ENCODE data around the gene LRRN2.

Gene LRRN2

DNA sequence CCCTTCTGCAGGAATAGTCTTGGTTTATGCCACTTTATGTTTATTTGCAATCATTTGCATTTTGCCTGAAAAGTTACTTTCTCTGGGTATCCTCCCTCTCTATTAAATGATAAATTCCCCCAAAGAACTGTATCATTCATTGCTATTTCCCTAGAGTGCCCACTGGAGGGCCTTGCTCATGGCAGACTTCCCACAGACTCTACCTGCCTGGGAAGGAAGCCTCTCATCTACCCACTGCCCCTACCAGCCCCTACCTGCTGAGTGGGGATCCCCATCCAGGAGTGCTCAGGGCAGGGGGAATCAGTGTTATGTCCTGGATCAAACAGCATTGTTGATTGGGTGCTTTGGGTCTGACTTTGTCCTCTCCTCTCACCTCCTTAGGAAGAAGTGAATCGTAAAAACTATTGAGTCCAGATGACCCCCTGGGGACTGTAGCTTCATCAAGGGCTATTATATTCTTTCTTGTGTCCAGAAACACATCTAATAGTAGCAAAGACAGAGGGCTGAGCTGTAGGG is 6.8 kb upstream of the LRRN2 start:
- DNase-seq (ENCODE audit: low spot score), result peak; percentile 62

GRCh38 chr1:204691328-204691730 is 5.8 kb upstream of the LRRN2 start:
- DNase-seq (ENCODE audit: low spot score), result peak; percentile 84

GRCh38 chr1:204688776-204689175 is 3.2 kb upstream of the LRRN2 start:
- no peak for DNase-seq (ENCODE audit: low spot score)

GRCh38 chr1:204688007-204688406 is 2.5 kb upstream of the LRRN2 start:
- DNase-seq (ENCODE audit: low spot score), result no peak

DNA sequence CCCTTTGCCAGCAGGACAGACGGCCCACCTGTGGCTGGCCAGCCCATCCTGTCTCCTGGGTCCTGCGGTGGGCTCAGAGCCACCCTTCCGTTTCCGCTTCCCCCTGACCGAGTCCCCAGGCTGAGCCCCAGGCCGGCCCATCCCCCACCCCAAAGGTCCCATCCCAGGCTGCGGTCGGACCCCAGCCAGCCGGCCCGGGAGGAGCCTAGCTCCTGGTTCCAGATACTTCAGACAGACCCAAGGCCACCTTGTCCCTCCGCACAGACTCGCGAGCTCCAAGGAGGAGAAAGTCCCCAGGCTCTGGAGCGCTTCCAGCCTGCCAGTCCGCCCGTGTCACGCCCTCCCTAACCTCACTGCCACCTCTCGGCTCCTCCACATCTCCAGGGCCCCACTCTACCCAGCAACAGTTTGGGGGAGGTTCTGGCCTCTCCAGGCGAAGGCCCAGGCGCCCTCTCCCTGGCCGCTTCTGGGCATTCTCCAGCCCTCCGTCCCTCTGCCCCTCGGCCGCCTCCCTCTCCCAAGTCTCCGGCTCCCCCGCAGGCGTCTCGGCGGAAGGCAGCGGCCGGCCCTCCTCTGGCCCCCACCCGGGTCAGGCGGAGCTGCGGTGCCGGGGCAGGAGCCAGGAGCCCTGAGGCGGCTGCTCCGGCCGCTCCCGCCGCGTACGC is 835 bp downstream of the LRRN2 start:
- peak; percentile 57 for DNase-seq (ENCODE audit: low spot score)

- DNase-seq (ENCODE audit: low spot score), result no peak
Measured at GRCh38 chr1:204684206-204684570, 1.4 kb downstream of the LRRN2 start.

- no peak for DNase-seq (ENCODE audit: low spot score)
Measured at GRCh38 chr1:204683284-204684205, 2.0 kb downstream of the LRRN2 start.

DNA sequence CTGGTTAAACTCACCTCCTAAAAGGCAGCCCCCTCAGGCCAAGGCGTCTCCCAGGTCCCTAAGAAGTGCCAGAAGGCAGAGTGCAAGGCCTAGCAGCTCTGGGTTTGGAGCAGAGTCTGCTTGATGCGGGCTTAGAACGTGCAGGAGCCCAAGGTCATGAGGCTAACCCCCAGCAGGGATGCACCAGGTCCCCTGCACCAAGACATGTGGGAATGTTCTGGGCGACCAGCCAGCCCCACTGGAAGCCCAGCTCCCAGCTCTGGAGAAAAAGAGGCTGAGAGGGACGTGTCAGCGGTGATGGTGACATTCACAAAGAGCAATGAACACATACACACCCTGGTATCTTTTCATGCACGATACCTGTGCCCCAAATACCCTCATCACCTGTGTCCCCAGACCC is 5.1 kb downstream of the LRRN2 start:
- DNase-seq (ENCODE audit: low spot score), result no peak

GRCh38 chr1:204680051-204680450 is 5.5 kb downstream of the LRRN2 start:
- no peak for DNase-seq (ENCODE audit: low spot score)

- DNase-seq (ENCODE audit: low spot score), result no peak
Measured at GRCh38 chr1:204678721-204679475, 6.6 kb downstream of the LRRN2 start.

DNA sequence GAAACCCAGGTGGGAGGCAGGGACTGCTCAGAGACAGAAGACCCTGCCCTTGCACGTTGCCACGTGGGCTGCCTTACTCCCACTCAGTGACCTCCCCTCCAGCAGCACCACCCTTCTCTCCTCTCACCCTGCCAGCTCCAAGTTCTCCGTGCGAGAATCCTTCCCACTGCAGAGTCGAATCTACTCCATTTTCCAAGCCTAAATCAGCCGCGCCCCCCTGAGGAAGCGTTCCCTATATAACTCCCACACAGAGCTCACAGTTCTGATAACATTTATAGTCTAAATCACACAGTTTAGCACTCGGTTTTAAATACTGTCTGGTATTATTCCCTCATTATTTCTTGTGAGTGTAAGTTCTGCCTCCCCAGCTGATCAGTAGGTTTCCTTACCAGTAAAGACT is 7.7 kb downstream of the LRRN2 start:
- no peak for DNase-seq (ENCODE audit: low spot score)

- no peak for DNase-seq (ENCODE audit: low spot score)
Measured at GRCh38 chr1:204676043-204676442, 9.5 kb downstream of the LRRN2 start.

- DNase-seq (ENCODE audit: low spot score), result no peak
Measured at GRCh38 chr1:204673909-204674649, 11.5 kb downstream of the LRRN2 start.

- peak; percentile 54 for DNase-seq (ENCODE audit: low spot score)
Measured at GRCh38 chr1:204673209-204673608, 12.3 kb downstream of the LRRN2 start.

- peak; percentile 77 for DNase-seq (ENCODE audit: low spot score)
Measured at GRCh38 chr1:204672482-204673121, 12.9 kb downstream of the LRRN2 start.

GRCh38 chr1:204672069-204672468 is 13.5 kb downstream of the LRRN2 start:
- DNase-seq (ENCODE audit: low spot score), result no peak

GRCh38 chr1:204670152-204670927 is 15.2 kb downstream of the LRRN2 start:
- peak; percentile 54 for DNase-seq (ENCODE audit: low spot score)

- DNase-seq (ENCODE audit: low spot score), result no peak
Measured at GRCh38 chr1:204669579-204669978, 16.0 kb downstream of the LRRN2 start.

DNA sequence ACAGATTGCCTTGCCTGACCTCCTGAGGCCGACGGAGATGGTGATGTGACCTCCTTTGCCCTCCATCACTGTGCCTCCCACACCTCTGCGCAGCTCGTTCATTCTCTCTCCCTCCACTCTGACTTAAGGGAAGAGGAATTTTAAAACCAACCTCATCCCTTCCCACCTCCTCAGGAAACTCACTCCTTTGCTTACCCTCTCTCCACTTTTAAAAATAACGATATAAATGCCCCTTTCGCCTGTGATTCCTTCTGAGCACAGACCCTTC is 21.2 kb downstream of the LRRN2 start:
- no peak for DNase-seq (ENCODE audit: low spot score)

GRCh38 chr1:204663644-204664383 is 21.7 kb downstream of the LRRN2 start:
- DNase-seq (ENCODE audit: low spot score), result no peak
